ENCODE data around the gene IL34. TPM values are rescaled to one million over a fixed set of nuclear protein-coding genes. Genes with fewer than 3 reads are reported as not detected.

The IL34 gene
- total RNA-seq, 2 donors from 2014 or later, result 2.9 to 16.6 TPM

DNA sequence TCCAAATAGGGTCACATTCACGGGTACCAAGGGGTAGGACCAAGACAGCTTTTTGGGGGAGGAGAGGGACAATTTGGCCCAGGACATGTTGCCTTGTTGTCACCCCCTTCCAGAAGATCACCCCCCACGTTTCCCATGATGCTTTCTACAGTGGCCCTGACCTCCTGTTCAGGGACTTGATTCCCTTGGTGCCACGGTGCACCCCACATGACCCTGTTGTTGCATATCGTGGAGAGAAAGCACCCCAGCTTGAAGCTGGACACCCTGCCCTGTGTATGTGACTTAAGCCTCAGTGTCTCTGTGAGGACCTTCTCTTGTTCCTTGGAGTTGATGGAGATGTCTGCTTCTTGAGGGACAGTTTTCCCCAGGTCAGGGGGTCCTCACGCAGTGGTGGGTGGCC is 12.6 kb downstream of the IL34 start:
- DNase-seq (ENCODE audit: low spot score), result no peak
- Histone ChIP-seq H3K4me3 (no peak overlapping the region), H3K27ac (no peak overlapping the region), H3K4me1 (replicated peaks) (no peaks in the 10 kb centered on the region), H3K9me3 (no peaks in the 10 kb centered on the region), H3K27me3 (replicated peaks; ENCODE audit: insufficient read depth) (no peaks in the 10 kb centered on the region), H3K36me3 (peaks cover 3 to 10% of the 10 kb centered on the region in 2 donors)
- intact Hi-C loops (cut with DNase I), result no loop called here
- TF ChIP-seq POLR2A (IDR thresholded peaks at IDR 0.05) (no peak), POLR2AphosphoS5 (IDR thresholded peaks at IDR 0.05) (no peak)
- TF ChIP-seq, protein P1, sequence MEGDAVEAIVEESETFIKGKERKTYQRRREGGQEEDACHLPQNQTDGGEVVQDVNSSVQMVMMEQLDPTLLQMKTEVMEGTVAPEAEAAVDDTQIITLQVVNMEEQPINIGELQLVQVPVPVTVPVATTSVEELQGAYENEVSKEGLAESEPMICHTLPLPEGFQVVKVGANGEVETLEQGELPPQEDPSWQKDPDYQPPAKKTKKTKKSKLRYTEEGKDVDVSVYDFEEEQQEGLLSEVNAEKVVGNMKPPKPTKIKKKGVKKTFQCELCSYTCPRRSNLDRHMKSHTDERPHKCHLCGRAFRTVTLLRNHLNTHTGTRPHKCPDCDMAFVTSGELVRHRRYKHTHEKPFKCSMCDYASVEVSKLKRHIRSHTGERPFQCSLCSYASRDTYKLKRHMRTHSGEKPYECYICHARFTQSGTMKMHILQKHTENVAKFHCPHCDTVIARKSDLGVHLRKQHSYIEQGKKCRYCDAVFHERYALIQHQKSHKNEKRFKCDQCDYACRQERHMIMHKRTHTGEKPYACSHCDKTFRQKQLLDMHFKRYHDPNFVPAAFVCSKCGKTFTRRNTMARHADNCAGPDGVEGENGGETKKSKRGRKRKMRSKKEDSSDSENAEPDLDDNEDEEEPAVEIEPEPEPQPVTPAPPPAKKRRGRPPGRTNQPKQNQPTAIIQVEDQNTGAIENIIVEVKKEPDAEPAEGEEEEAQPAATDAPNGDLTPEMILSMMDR (IDR thresholded peaks at IDR 0.05), result no peak
- 84% methylated on average over 5 of the region's 5 CpGs for WGBS

DNA sequence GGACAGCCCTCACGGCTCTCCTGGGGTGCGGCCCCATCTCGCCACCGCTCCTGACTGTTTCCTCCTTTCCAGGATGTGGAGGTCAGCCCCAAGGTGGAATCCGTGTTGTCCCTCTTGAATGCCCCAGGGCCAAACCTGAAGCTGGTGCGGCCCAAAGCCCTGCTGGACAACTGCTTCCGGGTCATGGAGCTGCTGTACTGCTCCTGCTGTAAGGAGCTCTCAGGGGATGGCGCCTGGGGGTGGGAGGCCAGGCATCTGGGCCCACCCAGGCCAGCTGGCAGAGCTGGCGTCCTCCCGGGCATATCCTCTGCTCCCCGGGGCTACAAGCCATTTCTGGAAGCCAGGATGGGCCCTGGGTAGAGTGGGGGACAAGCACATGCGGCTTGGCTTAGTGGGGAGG is 13.2 kb downstream of the IL34 start:
- Histone ChIP-seq H3K9me3 (no peaks in the 10 kb centered on the region), H3K4me1 (replicated peaks) (no peaks in the 10 kb centered on the region), H3K4me3 (no peak overlapping the region), H3K36me3 (peaks cover 9 to 13% of the 10 kb centered on the region in 2 donors), H3K27me3 (replicated peaks; ENCODE audit: insufficient read depth) (no peaks in the 10 kb centered on the region), H3K27ac (no peak overlapping the region)
- DNase-seq (ENCODE audit: low spot score), result no peak
- intact Hi-C loops (cut with DNase I), result no loop called here
- TF ChIP-seq, protein P1 (IDR thresholded peaks at IDR 0.05), result no peak
- TF ChIP-seq POLR2A (IDR thresholded peaks at IDR 0.05) (no peak), POLR2AphosphoS5 (IDR thresholded peaks at IDR 0.05) (no peak)
- 81% methylated on average over 12 of the region's 12 CpGs for WGBS

GRCh38 chr16:70659953-70660671 is 13.8 kb downstream of the IL34 start:
- Histone ChIP-seq H3K9me3 (no peaks in the 10 kb centered on the region), H3K4me1 (replicated peaks) (no peaks in the 10 kb centered on the region), H3K27me3 (replicated peaks; ENCODE audit: insufficient read depth) (no peaks in the 10 kb centered on the region), H3K36me3 (peaks cover 14 to 17% of the 10 kb centered on the region in 2 donors), H3K4me3 (no peak overlapping the region), H3K27ac (no peak overlapping the region)
- TF ChIP-seq POLR2AphosphoS5 (IDR thresholded peaks at IDR 0.05) (no peak), POLR2A (IDR thresholded peaks at IDR 0.05) (no peak)
- TF ChIP-seq, protein P1 (IDR thresholded peaks at IDR 0.05), result no peak
- 71% methylated on average over 16 of the region's 16 CpGs for WGBS
- intact Hi-C loops (cut with DNase I), result no loop called here
- DNase-seq (ENCODE audit: low spot score), result no peak

DNA sequence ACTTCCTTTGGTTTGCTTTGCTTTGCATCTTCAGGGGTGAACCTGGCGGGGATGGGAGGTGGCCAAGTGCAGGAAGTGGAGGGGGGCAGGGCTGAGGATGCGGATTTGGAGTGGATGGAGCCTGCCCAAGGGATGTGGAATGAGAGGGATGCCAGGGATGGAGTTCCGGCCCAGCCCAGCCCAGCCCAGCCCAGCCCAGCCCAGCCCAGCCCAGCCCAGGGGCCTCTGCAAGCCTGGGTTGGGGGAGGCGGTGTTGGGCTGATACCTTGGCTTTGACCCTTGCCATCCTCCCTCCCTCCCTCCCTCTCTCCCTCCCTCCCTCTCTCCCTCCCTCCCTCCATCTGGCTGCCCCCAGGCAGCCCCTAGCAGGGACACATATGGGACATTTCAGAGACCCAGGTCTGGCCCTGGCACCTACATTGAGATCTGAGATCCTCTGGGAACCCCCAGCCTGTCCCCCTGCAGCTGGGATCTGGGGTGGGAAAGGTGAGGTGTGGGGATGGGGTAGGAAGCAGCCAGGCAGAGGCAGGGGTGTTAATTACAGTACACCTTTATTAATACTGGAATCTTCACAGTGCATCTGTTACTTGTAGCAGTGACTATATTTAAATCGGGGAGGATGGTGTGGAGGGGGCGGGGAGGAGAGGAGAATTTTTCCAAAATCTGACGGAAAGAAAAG is 14.5 kb downstream of the IL34 start:
- DNase-seq (ENCODE audit: low spot score), result no peak
- TF ChIP-seq, protein P1 (IDR thresholded peaks at IDR 0.05), result no peak
- TF ChIP-seq POLR2A (IDR thresholded peaks at IDR 0.05) (no peak), POLR2AphosphoS5 (IDR thresholded peaks at IDR 0.05) (no peak)
- intact Hi-C loops (cut with DNase I), result no loop called here
- 55% methylated on average over 7 of the region's 7 CpGs for WGBS
- Histone ChIP-seq H3K4me1 (replicated peaks) (no peaks in the 10 kb centered on the region), H3K27ac (no peak overlapping the region), H3K36me3 (peaks cover 19 to 24% of the 10 kb centered on the region in 2 donors), H3K9me3 (no peaks in the 10 kb centered on the region), H3K27me3 (replicated peaks; ENCODE audit: insufficient read depth) (no peaks in the 10 kb centered on the region), H3K4me3 (no peak overlapping the region)

Measured in prostate gland (tissue), 2 donors.